NCI-H2171 treated with DMSO at 0.1 percent for 48 hours (cell line): ENCODE measurements around the gene ADGRB3.
"Not testable (repeated sequence)": the region's sequence is repeated elsewhere in the genome, so short reads cannot be mapped to it uniquely, and the experiment has no call there.

ENCODE experiments used
- DNase-seq: peaks from one replicate; lab custom pipeline; 2025; lab: John Stamatoyannopoulos, UW

ADGRB3 gene

GRCh38 chr6:68650142-68650541, 15.1 kb downstream of the ADGRB3 start:
- DNase-seq = no peak

GRCh38 chr6:68651011-68651985, 16.2 kb downstream of the ADGRB3 start:
- DNase-seq = no peak

DNA sequence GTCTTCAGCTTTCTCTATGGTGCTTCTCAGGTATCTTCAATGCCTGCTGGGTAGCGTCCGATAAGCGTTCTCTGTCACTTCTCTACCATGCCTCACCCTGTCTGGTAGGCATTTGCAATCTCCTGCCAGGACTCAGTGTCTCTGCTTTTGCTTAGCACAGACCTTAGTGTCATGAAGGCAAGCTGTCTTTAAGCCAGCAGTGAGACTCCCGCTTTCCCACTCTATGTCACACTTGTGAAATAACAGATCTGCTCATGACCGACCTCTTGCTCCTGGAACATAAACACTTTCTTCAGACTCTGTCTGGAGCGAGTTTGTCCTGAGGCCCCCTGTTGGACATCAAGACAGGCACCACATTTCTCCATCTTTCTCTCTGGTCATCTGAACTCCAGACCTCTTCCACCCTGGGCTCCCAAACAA, 17.0 kb downstream of the ADGRB3 start:
- DNase-seq = no peak

DNA sequence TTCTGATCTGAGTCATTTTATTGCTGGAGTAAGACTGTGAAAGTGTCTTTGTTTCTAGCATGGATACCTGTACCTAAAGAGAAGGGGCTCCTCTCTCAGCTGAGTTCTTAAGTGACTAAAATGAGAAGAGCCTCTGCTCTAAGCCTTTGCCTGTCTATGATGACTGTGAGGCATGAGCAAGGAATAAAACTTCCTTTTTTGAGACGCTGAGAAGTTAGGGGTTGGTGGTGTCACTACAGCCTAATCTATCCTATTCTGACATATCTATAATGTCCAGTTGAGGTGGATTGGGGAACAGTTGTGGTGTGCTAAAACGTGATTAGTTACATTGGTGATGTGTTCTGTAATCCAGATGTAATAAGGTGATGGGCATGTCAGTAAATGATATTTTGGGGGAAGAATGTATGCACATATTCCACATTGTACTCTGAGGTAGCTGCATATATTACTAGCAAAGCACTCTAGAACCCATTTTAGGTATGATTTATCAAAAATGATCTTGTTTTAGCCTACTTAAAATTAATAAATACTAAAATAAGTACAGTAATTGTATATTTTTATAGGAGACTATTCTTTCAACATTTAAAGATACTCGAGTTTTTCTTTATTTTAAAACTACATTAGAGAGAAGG, 18.1 kb downstream of the ADGRB3 start:
- no peak for DNase-seq

DNA sequence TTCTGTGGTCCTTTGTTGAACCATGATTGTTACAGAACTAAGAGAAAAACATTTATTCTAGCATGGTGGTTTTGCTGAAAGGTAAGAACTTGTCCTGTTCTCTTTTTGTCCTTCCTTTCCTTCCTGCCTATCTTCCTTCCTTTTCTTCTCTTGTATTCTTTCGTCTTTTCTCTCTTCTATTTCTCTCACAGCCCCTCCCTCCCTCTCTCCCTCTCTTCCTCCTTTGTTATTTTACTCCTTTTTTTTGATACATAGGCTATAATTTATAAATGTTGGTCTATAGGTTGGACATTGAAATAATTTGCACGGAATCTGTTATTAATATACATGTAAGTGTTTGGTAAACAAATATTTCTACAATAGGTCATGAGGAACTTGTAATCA, 18.6 kb downstream of the ADGRB3 start:
- DNase-seq = no peak

DNA sequence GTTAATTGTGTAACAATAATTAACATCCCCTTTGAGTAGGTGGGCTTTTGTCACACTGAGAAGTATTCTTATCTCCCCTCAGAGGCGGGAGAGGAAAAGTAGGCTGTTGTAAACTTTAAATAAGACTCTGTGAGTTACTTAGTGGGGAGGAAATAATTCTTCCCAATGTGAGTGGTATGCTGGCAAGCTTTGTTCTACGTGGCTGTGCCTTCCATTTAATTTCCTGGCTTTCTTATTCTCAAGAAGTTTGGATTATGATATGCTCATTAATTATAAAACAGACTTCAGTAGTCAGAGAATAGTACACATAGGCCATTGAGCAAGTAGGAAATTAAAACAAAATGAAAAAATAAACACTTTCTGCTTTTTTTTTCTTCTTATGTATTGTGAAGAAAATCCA, 19.1 kb downstream of the ADGRB3 start:
- no peak for DNase-seq

- DNase-seq = no peak
These were observed 19.9 kb downstream of the ADGRB3 start for GRCh38 chr6:68655028-68655427.

GRCh38 chr6:68657374-68658139, 22.5 kb downstream of the ADGRB3 start:
- DNase-seq = no peak

- no peak for DNase-seq
These were observed 23.3 kb downstream of the ADGRB3 start for GRCh38 chr6:68658338-68658737.

DNA sequence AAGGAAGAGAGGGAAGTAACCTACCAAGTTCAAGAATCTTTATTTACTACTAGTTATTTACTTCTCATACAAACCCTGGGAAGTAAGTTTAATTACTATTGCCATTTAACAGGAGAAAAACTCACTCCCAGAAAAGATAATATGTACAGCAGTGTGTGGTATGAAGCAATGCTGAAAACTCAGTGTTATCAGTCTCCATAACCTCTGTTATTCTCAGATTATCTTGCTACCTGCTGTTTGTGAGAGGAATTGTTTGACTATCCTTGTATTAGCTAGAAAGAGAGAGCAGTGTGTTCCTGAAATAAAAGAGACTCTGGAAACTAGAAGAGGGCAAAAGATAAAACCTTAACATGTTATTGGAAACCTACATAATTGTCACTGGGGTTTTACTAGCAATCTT, 38.2 kb downstream of the ADGRB3 start:
- DNase-seq = no peak

DNA sequence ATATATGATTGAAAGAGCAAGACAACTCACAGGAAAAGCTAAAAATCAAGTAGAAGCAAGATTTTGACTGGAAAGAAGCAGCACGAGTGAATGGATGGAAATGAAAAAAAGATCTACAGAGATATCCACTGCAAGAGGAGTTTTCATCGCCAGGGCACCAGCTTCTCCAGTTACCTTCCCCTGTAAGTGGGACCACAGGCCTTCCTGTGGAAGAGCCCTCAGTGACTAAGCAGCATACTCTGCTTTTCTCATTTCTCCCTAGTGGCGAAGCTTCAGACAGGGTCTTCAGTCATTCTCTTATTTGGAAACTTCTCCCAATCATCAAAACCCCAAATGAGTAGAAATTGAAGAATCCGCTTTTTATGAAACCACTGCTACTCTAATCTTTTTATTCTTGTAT, 40.5 kb downstream of the ADGRB3 start:
- DNase-seq = no peak

DNA sequence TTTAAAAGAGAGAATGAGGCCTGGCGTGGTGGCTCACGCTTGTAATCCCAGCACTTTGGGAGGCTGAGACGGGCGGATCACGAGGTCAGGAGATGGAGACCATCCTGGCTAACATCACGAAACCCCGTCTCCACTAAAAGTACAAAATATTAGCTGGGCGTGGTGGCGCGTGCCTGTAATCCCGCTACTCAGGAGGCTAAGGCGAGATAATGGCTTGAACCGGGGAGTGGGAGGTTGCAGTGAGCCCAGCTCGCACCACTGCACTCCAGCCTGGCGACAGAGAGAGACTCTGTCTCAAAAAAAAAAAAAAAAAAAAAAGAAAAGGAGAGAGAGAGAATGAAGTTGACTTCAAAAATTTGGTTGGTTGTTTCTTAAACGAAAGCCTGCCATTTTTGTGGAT, 41.0 kb downstream of the ADGRB3 start:
- DNase-seq = not testable (repeated sequence)

DNA sequence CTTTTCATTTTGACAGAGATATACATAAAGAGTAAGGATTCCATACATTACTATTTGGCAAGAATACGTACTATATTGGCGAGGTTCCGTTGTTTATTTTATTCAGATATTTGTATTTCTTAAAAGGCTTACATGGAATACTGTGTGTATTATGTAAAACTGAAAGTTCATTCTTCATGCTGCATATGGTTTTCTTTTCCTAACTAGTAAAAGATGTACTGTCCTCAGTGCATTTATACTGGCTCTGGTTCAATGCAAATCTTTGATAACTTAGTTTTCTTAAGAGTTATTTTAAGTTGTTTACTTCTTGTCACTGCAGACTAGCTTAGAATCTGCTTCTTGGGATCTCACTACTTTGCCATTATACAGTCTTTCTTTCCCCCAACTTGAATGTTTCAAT, 42.0 kb downstream of the ADGRB3 start:
- no peak for DNase-seq

DNA sequence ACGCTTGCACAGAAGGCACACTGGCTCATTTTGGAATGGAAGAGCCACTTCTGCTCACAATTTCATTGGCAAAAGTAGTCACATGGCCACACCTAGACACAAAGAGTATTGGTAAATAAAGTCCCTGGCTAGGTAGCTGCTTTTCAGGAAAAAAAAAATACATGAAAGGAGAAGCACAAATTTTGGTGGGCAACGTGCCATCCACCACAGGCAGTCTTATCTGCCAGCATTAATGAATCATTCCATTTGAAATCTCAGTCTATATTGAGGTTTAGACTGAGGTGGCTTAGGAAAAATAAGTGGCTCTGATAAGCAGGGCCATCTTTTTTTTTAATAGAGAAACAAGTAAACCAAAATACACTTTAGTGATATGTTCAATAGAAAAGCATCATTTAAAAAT, 44.3 kb downstream of the ADGRB3 start:
- no peak for DNase-seq

GRCh38 chr6:68680264-68680663, 45.2 kb downstream of the ADGRB3 start:
- no peak for DNase-seq

DNA sequence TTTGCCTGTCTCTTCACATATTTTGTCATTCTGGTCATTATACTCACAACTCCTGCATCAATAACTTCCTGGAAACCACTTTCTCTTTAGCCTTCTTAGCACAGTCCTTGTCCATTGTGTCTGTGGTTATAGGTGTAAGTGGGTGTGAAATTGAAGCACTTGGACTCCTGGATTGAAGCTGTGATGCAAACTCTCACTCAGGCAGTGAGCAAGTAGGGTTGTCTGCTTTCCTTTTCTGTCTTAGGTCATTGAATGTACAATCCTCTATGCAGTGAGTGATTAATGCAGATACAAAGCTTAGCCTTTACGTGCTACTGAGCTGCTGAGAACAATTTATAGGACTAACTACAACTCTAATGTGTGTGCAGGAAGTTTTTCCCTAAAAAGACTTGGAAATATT, 54.8 kb downstream of the ADGRB3 start:
- no peak for DNase-seq

DNA sequence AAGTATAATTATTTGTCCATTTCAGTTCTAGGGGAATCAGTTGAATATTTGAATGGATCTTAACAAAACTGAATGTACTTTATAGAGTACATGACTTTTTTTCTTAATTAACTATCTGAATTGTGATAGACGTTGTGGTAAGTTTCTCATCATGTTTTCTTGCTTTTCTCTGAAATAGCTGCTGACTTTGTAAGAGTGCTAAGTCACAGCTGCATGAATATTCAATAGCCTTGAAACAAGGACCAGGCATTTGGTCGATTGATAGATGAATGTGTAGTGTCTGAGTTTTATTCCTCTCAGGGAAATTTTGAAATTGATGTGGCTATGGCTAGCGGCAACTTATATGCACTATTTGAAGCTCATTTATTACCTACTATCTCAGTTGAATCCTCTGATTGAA, 56.0 kb downstream of the ADGRB3 start:
- DNase-seq = no peak

- no peak for DNase-seq
These were observed 58.2 kb downstream of the ADGRB3 start for GRCh38 chr6:68693271-68693670.

GRCh38 chr6:68695403-68695802, 60.3 kb downstream of the ADGRB3 start:
- DNase-seq = no peak

DNA sequence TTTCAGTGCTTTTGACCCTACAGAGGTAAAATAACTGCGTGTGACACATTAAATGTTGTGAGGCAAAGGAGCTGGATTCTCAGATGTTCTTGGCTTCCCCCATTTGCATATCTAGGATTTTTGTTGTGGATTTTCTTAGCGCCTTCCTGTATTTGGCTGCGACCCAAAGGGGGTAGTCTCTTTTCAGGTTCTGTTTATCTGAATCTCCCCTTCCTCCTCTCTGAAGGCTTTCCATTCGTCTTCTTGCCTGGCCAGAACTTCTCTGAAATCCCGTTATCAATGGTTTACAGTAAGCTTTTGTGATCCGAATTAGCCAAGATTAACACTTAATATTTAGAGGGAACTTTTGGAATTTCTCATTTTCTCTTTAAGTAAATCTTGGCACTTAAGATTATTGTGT, 60.8 kb downstream of the ADGRB3 start:
- no peak for DNase-seq

DNA sequence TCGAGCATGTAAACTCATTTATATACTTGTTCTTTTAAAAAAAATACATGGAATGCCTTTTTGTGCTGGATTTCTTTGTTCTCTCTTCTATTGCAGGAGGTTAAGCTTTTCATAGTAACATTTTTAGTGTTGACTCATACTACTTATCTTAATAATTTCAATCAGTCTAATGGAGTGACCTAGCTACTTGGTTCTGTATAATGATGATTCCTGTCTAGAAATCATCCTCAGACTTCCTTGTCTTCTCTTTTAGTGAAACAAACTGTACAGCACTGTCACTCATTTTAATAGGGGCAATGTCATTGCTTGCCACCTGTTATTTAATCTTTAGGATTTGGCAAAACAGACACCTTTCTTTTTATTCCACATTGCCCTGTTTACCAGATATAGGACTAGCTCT, 62.3 kb downstream of the ADGRB3 start:
- peak; percentile 41 for DNase-seq

- peak; percentile 21 for DNase-seq
These were observed 66.1 kb downstream of the ADGRB3 start for GRCh38 chr6:68701159-68701558.

- no peak for DNase-seq
These were observed 69.4 kb downstream of the ADGRB3 start for GRCh38 chr6:68704485-68704884.
